HG03460 (cell line): ENCODE measurements around the gene THRSP.
A peak's percentile ranks its signal among the peaks of the same experiment; 100 is the strongest.
"Not testable (repeated sequence)": the region's sequence is repeated elsewhere in the genome, so short reads cannot be mapped to it uniquely, and the experiment has no call there.

ENCODE experiments used
- ATAC-seq: cut with Tn5 transposase; IDR thresholded peaks from one replicate; pipeline ENCODE4 v1.9.1; 2021; ENCODE audit not compliant: unreplicated experiment

Gene THRSP

DNA sequence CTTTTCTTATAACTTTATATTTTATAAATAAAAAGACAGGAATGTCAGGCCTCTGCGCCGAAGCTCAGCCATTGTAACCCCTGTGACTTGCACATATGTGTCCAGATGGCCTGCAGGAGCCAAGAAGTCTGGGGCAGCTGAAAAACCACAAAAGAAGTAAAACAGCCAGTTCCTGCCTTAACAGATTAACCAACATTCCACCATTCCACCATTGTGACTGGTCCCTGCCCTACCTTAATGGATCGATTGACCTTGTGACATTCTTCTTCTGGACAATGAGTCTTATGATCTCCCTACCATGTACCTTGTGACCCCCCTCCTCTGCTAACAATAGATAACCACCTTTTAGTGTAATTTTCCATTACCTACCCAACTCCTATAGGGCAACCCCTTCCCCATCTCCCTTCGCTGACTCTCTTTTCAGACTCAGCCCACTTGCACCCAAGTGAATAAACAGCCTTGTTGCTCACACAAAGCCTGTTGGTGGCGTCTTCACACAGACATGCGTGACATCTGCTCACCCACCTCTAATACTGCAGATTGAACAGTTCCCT is 22.9 kb downstream of the THRSP start:
- not testable (repeated sequence) for ATAC-seq

DNA sequence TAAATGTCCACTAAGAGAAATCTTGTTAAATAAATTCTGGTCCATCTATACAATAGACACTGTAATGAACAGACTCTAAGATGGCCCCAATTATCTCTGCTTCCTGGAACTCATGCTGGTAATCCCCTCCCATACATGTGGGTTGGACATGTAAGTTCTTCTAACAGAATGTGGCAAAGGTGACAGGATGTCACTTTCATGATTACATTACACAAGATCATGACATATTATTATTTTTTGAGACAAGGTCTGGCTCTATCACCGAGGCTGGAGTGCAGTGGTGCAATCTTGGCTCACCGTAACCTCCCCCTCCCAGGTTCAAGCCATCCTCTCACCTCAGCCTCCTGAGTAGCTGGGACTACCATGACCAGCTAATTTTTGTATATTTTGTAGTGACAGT is 30.6 kb downstream of the THRSP start:
- ATAC-seq: no peak

DNA sequence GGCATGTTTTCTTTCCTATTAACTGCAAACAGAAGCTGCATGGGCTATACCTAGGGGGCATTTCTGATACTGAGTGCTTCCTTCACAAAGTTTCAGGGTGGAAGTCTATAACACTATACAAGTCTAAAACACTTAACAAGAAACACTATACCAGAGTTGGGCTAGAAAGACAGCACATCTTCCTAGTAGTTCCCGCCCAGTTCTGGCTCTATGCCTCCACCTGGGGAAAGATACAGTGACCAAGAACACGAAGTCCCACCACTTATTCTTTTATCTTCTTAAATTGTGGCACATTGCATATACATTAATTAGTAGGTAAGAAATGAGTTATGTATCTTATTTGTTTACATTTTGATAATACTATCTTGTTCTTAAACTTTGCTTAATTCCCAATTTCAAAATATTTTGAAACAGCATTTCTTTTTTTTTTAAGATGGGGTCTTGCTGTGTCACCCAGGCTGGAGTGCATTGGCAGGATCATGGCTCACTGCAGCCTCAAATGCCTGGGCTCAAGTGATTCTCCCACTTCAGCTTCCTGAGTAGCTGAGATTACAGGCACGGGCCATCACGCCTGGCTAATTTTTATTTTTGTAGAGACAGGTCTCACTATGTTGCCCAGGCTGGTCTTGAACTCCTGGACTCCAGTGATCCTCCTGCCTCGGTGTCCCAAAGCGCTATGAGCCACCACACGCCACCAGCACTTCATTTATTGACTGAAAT is 34.2 kb downstream of the THRSP start:
- no peak for ATAC-seq

DNA sequence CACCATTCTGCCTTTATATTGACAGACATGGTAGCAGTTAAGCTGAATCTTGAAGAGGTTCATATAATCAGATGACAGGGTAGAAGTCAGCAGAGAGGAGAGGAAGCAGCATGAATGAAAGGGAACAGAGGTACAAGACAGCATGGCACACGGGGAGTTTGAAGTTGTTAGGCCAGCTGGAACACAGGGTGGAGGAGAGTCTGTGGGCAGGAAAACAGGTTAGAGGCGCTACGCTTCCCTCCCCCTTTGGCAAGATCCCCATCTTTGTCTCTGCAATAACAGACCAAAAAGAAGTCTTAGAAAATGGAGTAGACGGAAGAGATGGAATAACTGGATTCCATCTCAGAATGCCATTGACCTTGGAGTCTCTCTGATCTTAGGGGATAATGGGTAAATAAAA is 36.0 kb downstream of the THRSP start:
- no peak for ATAC-seq

DNA sequence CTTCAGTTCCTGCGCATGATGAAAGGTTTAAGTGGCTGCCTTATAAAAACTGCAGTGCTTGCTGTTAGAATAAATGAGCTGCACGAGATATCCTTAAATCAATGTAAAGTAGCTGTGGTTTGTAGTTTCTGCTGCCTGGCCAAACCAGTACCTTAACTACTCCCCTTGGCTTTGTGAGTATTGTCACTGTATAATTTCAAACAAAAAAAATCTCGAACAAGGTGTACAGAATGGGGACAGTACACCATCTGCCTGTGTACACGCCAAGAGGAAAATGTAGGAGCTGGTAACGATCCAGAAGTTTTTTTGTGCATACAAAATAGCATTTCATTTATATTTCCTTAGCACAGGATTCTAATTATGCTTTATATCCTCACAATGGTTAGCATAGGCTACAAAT is 36.6 kb downstream of the THRSP start:
- no peak for ATAC-seq

DNA sequence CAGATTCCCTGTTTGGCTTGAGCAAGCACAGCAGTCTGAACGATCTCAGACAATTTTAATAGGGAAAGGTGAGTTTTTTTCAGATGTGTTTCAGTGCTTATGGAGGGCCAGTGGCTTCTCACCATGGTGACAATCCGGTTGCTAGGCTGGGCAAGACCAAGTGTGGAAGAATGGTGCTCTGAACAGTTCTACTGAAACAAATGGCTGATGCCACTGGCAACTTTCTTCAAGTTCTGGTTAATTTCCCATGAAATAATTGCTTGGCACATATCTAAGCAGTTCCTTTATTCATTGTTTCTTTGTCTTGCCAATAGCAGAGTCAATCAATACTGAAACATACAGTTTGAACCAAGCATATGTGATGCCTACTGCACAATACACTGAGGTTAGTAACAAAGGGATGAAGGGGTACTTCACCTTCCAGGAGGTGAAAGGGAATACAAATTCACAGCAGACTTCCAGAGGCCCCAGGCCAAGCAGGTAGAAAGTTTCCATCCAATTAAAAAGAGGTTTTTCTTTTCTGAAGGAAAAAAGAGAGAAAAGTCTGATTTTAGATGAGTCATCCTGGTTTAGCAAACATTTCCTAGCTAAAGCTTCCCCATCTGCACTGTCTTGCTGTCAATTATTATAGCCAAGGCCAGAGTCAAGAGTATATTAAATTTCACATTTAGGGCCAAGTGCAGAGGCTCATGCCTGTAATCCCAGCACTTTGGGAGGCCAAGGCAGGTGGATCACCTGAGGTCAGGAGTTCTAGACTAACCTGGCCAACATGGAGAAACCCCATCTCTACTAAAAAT is 37.2 kb downstream of the THRSP start:
- ATAC-seq: no peak

DNA sequence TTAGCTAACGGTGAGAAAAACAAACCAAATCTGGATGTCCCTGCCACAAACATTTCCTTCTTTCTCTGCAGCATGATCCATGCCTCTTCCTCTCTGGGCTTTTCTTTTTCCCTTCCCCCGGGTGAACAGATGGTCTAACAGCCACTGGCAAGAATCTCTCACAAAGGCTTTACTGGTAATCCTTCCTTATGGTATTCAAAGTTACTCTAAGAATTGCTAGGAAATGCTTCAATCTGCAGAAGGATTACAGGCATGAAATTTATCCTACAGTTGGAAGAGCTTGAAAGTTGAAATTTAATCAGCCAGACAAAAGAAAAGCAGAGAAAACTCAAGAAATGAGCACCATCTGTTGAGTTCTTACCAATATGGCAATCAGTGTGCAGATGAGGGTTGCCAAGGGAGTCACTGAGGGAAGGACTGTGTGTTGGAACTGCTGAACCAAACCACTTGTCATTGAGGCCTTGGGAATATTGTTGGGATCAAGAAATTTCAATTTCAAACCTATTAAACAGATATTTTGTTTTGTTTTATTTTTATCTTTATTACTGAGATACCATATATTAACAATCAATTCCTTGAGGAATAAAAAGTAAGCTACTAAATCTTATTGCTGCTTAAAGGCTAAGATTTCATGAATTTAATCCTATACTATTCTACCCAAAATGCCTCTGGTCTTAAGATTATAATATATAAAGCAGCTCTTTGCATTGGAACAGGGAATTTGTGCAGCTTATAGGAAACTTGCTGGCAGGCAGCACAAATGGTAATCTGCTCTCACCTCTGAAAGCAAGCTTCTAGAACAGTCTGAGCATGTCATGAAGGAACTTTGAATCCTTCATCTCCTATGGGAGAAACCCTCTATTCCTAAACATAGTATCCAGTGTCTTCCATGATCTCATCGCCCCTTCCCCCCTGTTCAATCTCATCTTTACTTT is 45.7 kb downstream of the THRSP start:
- ATAC-seq: no peak

DNA sequence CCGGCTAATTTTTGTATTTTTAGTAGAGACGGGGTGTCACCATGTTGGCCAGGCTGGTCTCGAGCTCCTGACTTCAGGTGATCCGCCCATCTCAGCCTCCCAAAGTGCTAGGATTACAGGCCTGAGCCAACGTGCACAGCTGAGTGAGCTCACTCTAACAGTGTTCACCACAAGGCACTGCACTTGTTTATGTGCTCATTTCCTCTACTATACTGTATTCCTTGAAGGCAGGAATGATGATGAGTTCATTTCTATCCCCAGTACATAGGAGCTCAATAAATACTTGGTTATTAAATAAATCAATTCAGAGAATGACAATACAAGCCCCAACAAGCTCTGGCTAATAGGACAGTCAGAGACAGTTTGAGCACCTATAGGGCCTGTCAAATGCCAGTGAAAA is 46.7 kb downstream of the THRSP start:
- no peak for ATAC-seq

DNA sequence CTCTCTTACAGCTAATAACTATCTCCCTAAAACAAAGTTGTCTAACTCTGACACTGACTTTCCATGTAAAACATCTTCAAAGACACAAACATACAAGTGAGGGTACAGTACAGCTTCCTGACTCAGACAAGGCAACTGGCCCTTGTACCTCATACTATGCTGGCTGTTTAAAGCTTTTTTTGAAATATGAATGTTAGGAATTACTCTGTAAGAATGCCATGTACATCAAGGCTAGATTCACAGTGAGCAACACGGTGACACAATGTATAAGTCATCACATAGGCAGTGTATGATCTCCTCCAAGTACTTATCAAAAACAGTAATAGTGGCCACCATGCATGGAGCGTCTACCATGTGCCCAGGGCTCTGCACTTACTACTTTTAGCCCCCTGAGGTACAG is 47.2 kb downstream of the THRSP start:
- no peak for ATAC-seq

DNA sequence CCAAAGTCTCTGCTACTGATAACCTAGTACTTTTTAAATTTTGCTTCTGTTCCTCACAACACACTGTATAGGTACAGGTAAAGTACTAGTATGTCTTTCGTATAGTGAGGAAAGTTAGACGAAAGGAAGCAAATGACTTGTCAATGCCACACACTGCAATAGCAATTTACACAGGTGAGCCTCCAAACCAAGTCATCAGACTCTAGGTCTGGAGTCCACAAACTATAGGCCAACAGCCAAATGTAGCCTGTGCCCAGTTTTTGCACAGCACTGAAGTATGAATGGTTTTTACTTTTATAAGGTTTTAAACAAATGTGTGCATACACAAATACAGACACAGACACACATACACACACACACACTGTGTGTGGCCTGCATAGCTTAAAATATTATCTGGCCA is 47.6 kb downstream of the THRSP start:
- no peak for ATAC-seq

DNA sequence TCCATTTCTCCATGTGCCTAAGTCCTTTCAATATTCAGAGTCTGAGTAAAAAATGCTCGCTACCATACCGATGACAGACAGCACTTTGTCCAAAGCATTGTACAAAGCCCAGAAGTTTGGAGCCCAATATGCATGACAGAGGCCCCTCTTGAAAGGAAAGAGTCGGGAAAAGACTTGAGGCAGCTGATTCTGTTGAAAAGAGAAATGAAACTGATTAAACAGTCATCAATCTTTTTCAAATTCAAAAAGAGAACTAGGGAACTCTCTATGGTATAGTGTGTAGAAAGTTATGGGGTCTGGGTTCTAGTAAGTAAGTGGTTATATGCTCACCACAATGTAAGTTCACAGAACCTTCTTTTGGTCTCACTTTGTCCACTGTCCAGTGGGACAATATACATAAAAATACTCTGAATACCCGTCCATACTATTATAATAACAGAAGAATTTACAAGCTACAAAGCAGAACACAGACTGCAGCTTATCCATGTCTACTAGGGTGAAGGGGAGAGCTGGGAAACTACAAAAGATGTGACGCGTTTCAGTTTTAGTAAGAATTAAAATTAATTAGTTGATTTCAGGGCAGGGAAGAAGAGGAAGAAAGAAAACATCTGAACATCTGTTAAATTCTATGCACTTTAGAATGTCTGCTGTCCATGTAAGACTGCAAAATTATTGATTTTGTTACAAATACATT is 49.1 kb downstream of the THRSP start:
- ATAC-seq: peak; percentile 50
